Measurements from ENCODE around the gene ITPR2. TPM values are rescaled to one million over a fixed set of nuclear protein-coding genes. Genes with fewer than 3 reads are reported as not detected.

Gene ITPR2
- total and polyA plus RNA-seq, 2 donors = 8.8 to 34.0 TPM

DNA sequence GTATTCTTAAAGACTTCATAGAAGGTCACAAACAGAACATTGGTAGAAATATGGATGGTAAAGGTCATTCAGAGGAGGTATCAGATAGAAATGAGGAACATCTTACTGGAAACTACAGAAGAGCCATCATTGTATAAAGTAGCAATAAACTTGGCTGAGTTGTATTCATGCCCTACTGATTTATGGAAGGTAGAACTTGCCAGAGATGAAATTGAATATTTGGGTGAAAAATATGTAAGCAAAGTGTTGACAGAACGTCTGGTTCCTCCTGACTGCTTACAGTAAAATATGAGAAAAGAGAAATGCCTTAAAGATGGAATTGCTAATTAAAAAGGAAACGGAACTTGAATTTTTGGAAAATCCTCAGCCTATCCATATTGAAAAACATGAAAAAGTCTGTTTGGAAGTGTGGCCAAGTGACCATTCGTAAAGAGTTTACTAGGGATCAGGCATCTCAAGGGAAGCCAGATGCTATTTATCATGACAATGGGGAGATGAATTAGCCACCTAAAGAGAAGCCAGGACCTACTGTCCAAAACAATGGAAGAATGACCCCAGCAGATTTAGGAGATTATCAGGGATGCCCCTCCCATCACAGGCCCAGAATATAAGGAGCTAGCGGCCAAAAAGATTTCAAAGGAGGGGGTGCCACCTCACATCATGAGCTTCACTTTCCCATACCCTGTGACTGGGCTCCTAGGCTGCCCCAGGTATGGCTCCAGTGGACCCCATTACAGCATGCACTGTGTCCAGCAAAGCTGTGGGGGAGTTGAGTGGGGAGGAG lies 189.3 kb downstream of the ITPR2 start:
- no peak overlapping the region for H3K4me3 ChIP-seq (ENCODE audit: low read length in 2 of 2)
- no peak overlapping the region for H3K27ac ChIP-seq (ENCODE audit: low read depth in 1 of 2, low read length in 1 of 2)
- peaks cover 20 to 55% of the 10 kb centered on the region in 2 donors for H3K36me3 ChIP-seq (ENCODE audit: control insufficient read depth in 2 of 2, insufficient read depth in 2 of 2, low read length in 1 of 2)
- H3K9me3 ChIP-seq (ENCODE audit: control insufficient read depth in 2 of 2, insufficient read depth in 1 of 2, low read length in 1 of 2) = no peaks in the 10 kb centered on the region
- DNase-seq (ENCODE audit: low read depth in 6 of 9, low spot score in 9 of 9) = no peak
- H3K27me3 ChIP-seq (ENCODE audit: control insufficient read depth in 2 of 2, insufficient read depth in 1 of 2, low read length in 1 of 2) = no peaks in the 10 kb centered on the region
- no peaks in the 10 kb centered on the region for H3K4me1 ChIP-seq (ENCODE audit: control insufficient read depth in 2 of 2, insufficient read depth in 2 of 2, low read length in 2 of 2)
- 97% methylated on average over 4 of the region's 4 CpGs for WGBS

DNA sequence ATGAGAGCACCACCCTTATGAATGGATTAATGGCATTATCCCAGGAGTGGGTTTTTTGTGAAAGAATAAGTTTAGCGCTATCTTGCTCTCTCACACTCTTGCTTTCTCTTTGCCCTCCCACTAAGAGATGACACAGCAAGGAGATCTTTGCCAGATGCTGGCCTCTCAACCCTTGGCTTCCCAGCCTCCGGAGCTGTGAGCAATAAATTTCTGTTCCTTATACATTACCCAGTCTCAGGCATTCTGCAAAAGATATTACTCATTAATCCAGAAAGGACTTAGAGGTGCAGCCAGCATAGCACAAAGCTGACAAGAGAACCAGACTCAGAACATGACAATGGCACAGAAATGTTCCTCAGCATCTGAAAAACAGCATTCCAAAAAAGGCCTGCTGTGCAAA lies 190.6 kb downstream of the ITPR2 start:
- WGBS = 98% methylated on average over 2 of the region's 2 CpGs
- Histone ChIP-seq H3K9me3 (ENCODE audit: control insufficient read depth in 2 of 2, insufficient read depth in 1 of 2, low read length in 1 of 2) (no peaks in the 10 kb centered on the region), H3K4me3 (ENCODE audit: low read length in 2 of 2) (no peak overlapping the region), H3K27me3 (ENCODE audit: control insufficient read depth in 2 of 2, insufficient read depth in 1 of 2, low read length in 1 of 2) (no peaks in the 10 kb centered on the region), H3K36me3 (ENCODE audit: control insufficient read depth in 2 of 2, insufficient read depth in 2 of 2, low read length in 1 of 2) (peaks cover 12 to 46% of the 10 kb centered on the region in 2 donors), H3K4me1 (ENCODE audit: control insufficient read depth in 2 of 2, insufficient read depth in 2 of 2, low read length in 2 of 2) (no peaks in the 10 kb centered on the region), H3K27ac (ENCODE audit: low read depth in 1 of 2, low read length in 1 of 2) (no peak overlapping the region)
- no peak for DNase-seq (ENCODE audit: low read depth in 6 of 9, low spot score in 9 of 9)

DNA sequence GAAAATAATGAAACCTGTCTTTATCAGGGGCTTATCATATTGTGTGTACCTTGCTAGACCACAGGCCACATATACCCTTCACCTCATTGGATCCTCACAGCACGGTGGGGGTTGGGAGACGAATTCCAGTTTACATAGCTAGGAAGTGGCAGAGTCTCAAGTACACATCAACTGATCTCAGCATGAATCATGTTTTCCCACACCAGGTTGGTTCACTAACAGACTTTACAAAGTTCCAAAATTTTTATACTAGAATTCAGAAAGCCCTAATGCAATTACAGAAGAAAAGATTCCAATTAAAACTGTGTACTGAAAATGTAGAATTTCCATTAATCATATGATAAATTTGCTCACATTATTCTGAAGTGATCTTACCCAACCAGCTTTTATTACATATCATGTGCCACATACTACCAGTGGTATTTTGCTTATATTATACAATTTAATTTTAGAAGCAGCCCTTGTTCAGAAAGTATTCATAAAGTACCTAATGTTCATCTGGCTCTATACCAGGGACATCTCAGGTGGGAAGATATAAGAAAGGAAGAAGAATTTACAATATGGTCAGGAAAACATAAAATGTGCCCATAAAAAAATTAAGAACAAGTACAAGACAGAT lies 196.2 kb downstream of the ITPR2 start:
- Histone ChIP-seq H3K4me1 (ENCODE audit: control insufficient read depth in 2 of 2, insufficient read depth in 2 of 2, low read length in 2 of 2) (no peaks in the 10 kb centered on the region), H3K27ac (ENCODE audit: low read depth in 1 of 2, low read length in 1 of 2) (no peak overlapping the region), H3K4me3 (ENCODE audit: low read length in 2 of 2) (no peak overlapping the region), H3K9me3 (ENCODE audit: control insufficient read depth in 2 of 2, insufficient read depth in 1 of 2, low read length in 1 of 2) (no peaks in the 10 kb centered on the region), H3K36me3 (ENCODE audit: control insufficient read depth in 2 of 2, insufficient read depth in 2 of 2, low read length in 1 of 2) (peaks cover 8 to 42% of the 10 kb centered on the region in 2 donors), H3K27me3 (ENCODE audit: control insufficient read depth in 2 of 2, insufficient read depth in 1 of 2, low read length in 1 of 2) (no peaks in the 10 kb centered on the region)
- no peak for DNase-seq (ENCODE audit: low read depth in 6 of 9, low spot score in 9 of 9)
- 100% methylated on average over 2 of the region's 2 CpGs for WGBS

DNA sequence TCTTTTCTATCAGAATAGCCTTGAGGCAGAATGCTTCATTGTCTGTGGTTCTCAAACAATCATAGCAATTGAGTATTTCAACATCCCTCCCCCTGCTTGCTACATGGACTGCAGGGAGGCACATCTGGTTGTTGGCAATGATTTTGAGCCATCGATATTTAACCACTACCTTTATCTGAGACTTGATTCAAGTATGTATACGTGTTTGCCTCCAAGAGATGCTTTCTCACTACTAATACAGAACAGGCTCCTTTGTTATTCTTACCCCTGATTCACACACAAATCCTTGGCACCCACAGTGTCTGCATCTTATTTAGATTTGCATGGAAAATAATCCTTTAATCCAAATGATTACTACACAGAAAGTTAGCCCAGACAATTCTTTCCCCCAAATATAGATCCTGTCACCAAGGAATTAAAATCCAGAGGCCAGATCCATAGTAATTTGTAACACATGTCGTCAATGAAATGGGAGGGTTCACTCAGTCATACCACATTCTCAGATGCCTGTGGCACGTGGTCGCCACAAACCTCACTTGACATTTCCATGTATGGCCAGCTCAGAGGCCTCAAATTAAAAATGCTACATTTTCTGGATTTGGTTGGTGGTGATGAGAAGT lies 199.3 kb downstream of the ITPR2 start:
- 96% methylated on average over 5 of the region's 5 CpGs for WGBS
- Histone ChIP-seq H3K9me3 (ENCODE audit: control insufficient read depth in 2 of 2, insufficient read depth in 1 of 2, low read length in 1 of 2) (no peaks in the 10 kb centered on the region), H3K27me3 (ENCODE audit: control insufficient read depth in 2 of 2, insufficient read depth in 1 of 2, low read length in 1 of 2) (no peaks in the 10 kb centered on the region), H3K4me3 (ENCODE audit: low read length in 2 of 2) (no peak overlapping the region), H3K36me3 (ENCODE audit: control insufficient read depth in 2 of 2, insufficient read depth in 2 of 2, low read length in 1 of 2) (peaks cover 21 to 53% of the 10 kb centered on the region in 2 donors), H3K27ac (ENCODE audit: low read depth in 1 of 2, low read length in 1 of 2) (no peak overlapping the region), H3K4me1 (ENCODE audit: control insufficient read depth in 2 of 2, insufficient read depth in 2 of 2, low read length in 2 of 2) (no peaks in the 10 kb centered on the region)
- DNase-seq (ENCODE audit: low read depth in 6 of 9, low spot score in 9 of 9) = no peak

DNA sequence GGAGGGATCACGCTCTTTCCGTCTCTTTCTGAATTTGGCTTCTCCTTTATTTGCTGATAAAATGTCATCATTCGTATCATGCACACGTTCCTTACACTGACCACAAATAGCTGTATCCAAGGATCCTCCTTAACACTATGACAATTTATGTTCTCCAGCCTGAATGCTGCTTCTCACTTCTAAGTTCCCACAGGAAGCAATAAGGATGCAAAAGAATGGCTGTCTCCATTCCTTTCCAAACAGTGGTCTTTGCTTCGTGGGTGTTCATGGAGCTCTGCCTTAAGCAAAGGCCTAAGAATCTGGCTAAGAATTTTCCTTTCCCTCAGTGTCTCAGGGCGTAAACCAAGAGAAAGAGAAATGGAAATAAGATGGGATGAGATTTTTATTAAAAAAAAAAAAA lies 200.2 kb downstream of the ITPR2 start:
- Histone ChIP-seq H3K27ac (ENCODE audit: low read depth in 1 of 2, low read length in 1 of 2) (no peak overlapping the region), H3K27me3 (ENCODE audit: control insufficient read depth in 2 of 2, insufficient read depth in 1 of 2, low read length in 1 of 2) (no peaks in the 10 kb centered on the region), H3K36me3 (ENCODE audit: control insufficient read depth in 2 of 2, insufficient read depth in 2 of 2, low read length in 1 of 2) (peaks cover 25 to 63% of the 10 kb centered on the region in 2 donors), H3K4me3 (ENCODE audit: low read length in 2 of 2) (no peak overlapping the region), H3K4me1 (ENCODE audit: control insufficient read depth in 2 of 2, insufficient read depth in 2 of 2, low read length in 2 of 2) (no peaks in the 10 kb centered on the region), H3K9me3 (ENCODE audit: control insufficient read depth in 2 of 2, insufficient read depth in 1 of 2, low read length in 1 of 2) (no peaks in the 10 kb centered on the region)
- no peak for DNase-seq (ENCODE audit: low read depth in 6 of 9, low spot score in 9 of 9)
- 97% methylated on average over 6 of the region's 6 CpGs for WGBS

DNA sequence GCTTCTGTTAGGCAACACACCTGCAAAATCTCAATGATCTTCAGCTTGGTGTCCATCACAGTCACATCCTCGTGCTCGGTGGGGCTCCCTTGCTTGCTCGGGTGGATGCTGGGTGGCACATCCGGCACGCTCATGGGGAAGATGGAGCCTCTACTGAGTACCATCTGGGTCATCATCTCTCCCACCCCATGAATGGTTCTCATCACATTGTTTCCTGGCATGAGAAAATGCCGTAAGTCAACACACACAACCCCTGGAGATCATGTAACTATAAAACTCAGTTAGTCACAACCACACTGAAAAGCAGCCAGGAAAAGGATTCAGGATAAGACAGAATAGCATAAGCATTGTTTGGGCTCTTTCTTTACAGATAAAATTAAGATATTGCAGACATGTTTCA lies 201.1 kb downstream of the ITPR2 start:
- H3K27ac ChIP-seq (ENCODE audit: low read depth in 1 of 2, low read length in 1 of 2) = no peak overlapping the region
- no peak for DNase-seq (ENCODE audit: low read depth in 6 of 9, low spot score in 9 of 9)
- no peak overlapping the region for H3K4me3 ChIP-seq (ENCODE audit: low read length in 2 of 2)
- H3K4me1 ChIP-seq (ENCODE audit: control insufficient read depth in 2 of 2, insufficient read depth in 2 of 2, low read length in 2 of 2) = no peaks in the 10 kb centered on the region
- no peaks in the 10 kb centered on the region for H3K27me3 ChIP-seq (ENCODE audit: control insufficient read depth in 2 of 2, insufficient read depth in 1 of 2, low read length in 1 of 2)
- WGBS = 87% methylated on average over 6 of the region's 6 CpGs
- no peaks in the 10 kb centered on the region for H3K9me3 ChIP-seq (ENCODE audit: control insufficient read depth in 2 of 2, insufficient read depth in 1 of 2, low read length in 1 of 2)
- peaks cover 31 to 72% of the 10 kb centered on the region in 2 donors for H3K36me3 ChIP-seq (ENCODE audit: control insufficient read depth in 2 of 2, insufficient read depth in 2 of 2, low read length in 1 of 2)

DNA sequence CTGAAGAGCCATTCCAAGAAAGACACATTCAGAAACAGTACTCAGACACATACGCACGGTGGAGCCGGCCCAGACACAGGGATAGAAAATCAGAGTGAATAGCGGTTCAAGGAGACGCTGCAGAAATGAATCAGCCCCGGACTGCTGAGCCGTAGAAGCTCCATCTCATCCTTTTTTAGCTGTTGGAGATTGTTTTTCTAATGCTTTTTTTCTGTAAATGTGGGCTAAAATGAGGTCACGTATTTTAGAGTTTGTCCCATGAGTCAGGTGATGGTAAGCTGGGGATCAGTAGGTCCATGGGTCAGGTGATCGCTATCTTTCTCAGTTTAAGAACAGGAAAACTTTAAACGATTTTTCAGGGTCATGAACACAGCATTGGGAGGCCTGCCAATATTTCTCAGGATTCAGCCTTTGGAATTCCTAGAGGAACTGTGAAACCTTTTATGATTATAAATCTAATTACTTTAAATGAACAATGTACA lies 202.4 kb downstream of the ITPR2 start:
- no peak for DNase-seq (ENCODE audit: low read depth in 6 of 9, low spot score in 9 of 9)
- Histone ChIP-seq H3K27ac (ENCODE audit: low read depth in 1 of 2, low read length in 1 of 2) (no peak overlapping the region), H3K4me3 (ENCODE audit: low read length in 2 of 2) (no peak overlapping the region), H3K4me1 (ENCODE audit: control insufficient read depth in 2 of 2, insufficient read depth in 2 of 2, low read length in 2 of 2) (no peaks in the 10 kb centered on the region), H3K9me3 (ENCODE audit: control insufficient read depth in 2 of 2, insufficient read depth in 1 of 2, low read length in 1 of 2) (no peaks in the 10 kb centered on the region), H3K27me3 (ENCODE audit: control insufficient read depth in 2 of 2, insufficient read depth in 1 of 2, low read length in 1 of 2) (no peaks in the 10 kb centered on the region), H3K36me3 (ENCODE audit: control insufficient read depth in 2 of 2, insufficient read depth in 2 of 2, low read length in 1 of 2) (peaks cover 29 to 75% of the 10 kb centered on the region in 2 donors)
- WGBS = 91% methylated on average over 10 of the region's 10 CpGs

DNA sequence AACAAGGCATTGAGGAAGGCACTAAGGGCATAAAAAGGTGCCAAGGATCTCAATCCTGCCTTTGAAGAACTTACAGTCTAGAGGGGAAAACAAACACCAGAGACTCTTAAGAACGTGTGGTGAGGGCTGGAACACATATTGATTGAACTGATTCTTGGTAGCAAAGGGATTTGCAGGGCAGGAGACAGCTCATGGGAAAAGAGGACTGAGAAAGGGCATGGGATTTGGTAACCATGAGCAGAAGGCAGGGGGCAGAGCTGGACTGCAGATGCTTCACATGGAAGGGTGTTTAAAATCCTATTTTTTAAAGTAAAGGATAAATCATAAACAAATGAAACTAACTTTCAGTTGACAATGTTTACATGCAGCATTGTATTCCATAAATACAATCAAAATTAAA lies 203.1 kb downstream of the ITPR2 start:
- Histone ChIP-seq H3K27me3 (ENCODE audit: control insufficient read depth in 2 of 2, insufficient read depth in 1 of 2, low read length in 1 of 2) (no peaks in the 10 kb centered on the region), H3K27ac (ENCODE audit: low read depth in 1 of 2, low read length in 1 of 2) (no peak overlapping the region), H3K36me3 (ENCODE audit: control insufficient read depth in 2 of 2, insufficient read depth in 2 of 2, low read length in 1 of 2) (peaks cover 29 to 76% of the 10 kb centered on the region in 2 donors), H3K4me3 (ENCODE audit: low read length in 2 of 2) (no peak overlapping the region), H3K9me3 (ENCODE audit: control insufficient read depth in 2 of 2, insufficient read depth in 1 of 2, low read length in 1 of 2) (no peaks in the 10 kb centered on the region), H3K4me1 (ENCODE audit: control insufficient read depth in 2 of 2, insufficient read depth in 2 of 2, low read length in 2 of 2) (no peaks in the 10 kb centered on the region)
- WGBS = 90% methylated on average over 1 of the region's 1 CpG
- DNase-seq (ENCODE audit: low read depth in 6 of 9, low spot score in 9 of 9) = no peak

DNA sequence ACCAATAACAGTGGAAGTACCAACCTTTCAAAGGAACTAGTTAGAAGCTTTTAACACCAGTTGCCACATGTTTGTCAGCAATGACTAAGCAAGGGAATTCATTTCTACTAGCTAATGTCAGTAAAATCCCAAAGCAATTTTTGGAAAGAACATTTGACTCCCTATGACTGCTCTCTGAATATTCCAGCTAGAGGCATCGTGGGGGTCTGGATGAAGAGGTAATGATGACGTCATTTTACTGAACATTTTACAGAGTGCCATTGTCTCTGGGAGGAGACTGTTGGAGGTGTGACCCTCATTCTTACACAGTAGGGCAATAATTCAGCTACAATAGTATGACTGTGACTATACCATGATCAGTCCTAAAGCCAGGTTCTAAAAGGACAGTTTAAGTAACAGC lies 204.8 kb downstream of the ITPR2 start:
- WGBS = 97% methylated on average over 2 of the region's 2 CpGs
- Histone ChIP-seq H3K36me3 (ENCODE audit: control insufficient read depth in 2 of 2, insufficient read depth in 2 of 2, low read length in 1 of 2) (peaks cover 29 to 69% of the 10 kb centered on the region in 2 donors), H3K27me3 (ENCODE audit: control insufficient read depth in 2 of 2, insufficient read depth in 1 of 2, low read length in 1 of 2) (no peaks in the 10 kb centered on the region), H3K4me3 (ENCODE audit: low read length in 2 of 2) (no peak overlapping the region), H3K27ac (ENCODE audit: low read depth in 1 of 2, low read length in 1 of 2) (no peak overlapping the region), H3K9me3 (ENCODE audit: control insufficient read depth in 2 of 2, insufficient read depth in 1 of 2, low read length in 1 of 2) (no peaks in the 10 kb centered on the region), H3K4me1 (ENCODE audit: control insufficient read depth in 2 of 2, insufficient read depth in 2 of 2, low read length in 2 of 2) (no peaks in the 10 kb centered on the region)
- DNase-seq (ENCODE audit: low read depth in 6 of 9, low spot score in 9 of 9) = no peak

Data from thymus (tissue), 11 donors.